Measurements from ENCODE around the gene RPAP2. TPM values are rescaled to one million over a fixed set of nuclear protein-coding genes. Genes with fewer than 3 reads are reported as not detected.

Gene RPAP2
- total and polyA plus RNA-seq, 2 donors (not counting 3 experiments of a cell fraction or from before 2014, with no cell fraction given) = 4.3 to 24.9 TPM

DNA sequence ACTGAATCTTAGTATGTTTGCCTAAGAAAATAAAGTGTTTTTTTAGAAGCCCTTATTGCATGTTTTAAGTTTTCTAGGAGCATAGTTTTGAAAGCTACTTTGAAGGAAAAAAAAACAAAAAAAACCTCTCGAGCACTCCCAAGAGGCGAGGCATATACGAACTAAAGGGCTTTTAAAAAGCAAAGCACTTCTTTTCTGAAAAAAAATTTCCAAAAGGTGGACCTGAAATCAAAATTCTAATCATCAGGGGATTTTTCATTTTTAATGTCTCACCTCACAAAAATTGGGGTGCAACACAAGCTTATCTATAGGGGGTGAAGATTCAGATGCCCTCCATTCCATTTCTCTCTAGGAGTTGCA lies 666 bp upstream of the RPAP2 start:
- dilution Hi-C loops (cut with MboI; ENCODE audit: extremely low pct_ligation_motif_present, low sequenced_read_pairs) (no loop called here), intact Hi-C loops (cut with micrococcal nuclease) (loop anchor here (2.0 to 10.0 kb wide), 4 partner anchors 184 to 796 kb away; partner anchors contain the start of genes BTBD8 and CDC7)
- peaks cover 10% of the 10 kb centered on the region for H3K4me1 ChIP-seq (ENCODE audit: control insufficient read depth, extremely low read depth, insufficient read depth, low read length)
- H3K27me3 ChIP-seq (ENCODE audit: control insufficient read depth in 2 of 2, insufficient read depth in 2 of 2, low read length in 2 of 2) = no peaks in the 10 kb centered on the region
- ChIA-PET CTCF (interaction anchor here (1.2 to 4.2 kb wide), 3 partner anchors 299 to 305 kb away, joined by 3 to 21 read pairs (median 8); no protein-coding TSS in a partner anchor), POLR2A (no interaction called here)
- peaks cover 0 to 2% of the 10 kb centered on the region in 2 experiments for H3K36me3 ChIP-seq (ENCODE audit: control insufficient read depth in 2 of 2, extremely low read depth in 1 of 2, insufficient read depth in 2 of 2, low read length in 2 of 2)
- H3K4me2 ChIP-seq (ENCODE audit: insufficient read depth, low read length) = peak overlapping the region; percentile 99
- peak overlapping the region; percentile 99 for H2AFZ ChIP-seq (ENCODE audit: low read depth, low read length)
- no TSS peak for BruUV-seq (replicated peaks)
- FAIRE-seq (peak; percentile 33), DNase-seq (ENCODE audit: low read depth, low spot score) (no peak)
- H3K9me3 ChIP-seq (replicated peaks; ENCODE audit: control insufficient read depth, insufficient read depth, low read length) = no peaks in the 10 kb centered on the region
- H3K9me1 ChIP-seq (replicated peaks; ENCODE audit: control insufficient read depth, extremely low read depth, insufficient read depth, low read length) = no peaks in the 10 kb centered on the region
- no peaks in the 10 kb centered on the region for H4K20me1 ChIP-seq (replicated peaks; ENCODE audit: control insufficient read depth, extremely low read depth, insufficient read depth, low read length)
- H3K27ac ChIP-seq (ENCODE audit: insufficient read depth, low read depth, low read length) = peak overlapping the region; percentile 89
- TF ChIP-seq, protein P1, sequence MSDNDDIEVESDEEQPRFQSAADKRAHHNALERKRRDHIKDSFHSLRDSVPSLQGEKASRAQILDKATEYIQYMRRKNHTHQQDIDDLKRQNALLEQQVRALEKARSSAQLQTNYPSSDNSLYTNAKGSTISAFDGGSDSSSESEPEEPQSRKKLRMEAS (IDR thresholded peaks at IDR 0.05; ENCODE audit: insufficient read depth, insufficient read length) = no peak
- TF ChIP-seq, protein P2, sequence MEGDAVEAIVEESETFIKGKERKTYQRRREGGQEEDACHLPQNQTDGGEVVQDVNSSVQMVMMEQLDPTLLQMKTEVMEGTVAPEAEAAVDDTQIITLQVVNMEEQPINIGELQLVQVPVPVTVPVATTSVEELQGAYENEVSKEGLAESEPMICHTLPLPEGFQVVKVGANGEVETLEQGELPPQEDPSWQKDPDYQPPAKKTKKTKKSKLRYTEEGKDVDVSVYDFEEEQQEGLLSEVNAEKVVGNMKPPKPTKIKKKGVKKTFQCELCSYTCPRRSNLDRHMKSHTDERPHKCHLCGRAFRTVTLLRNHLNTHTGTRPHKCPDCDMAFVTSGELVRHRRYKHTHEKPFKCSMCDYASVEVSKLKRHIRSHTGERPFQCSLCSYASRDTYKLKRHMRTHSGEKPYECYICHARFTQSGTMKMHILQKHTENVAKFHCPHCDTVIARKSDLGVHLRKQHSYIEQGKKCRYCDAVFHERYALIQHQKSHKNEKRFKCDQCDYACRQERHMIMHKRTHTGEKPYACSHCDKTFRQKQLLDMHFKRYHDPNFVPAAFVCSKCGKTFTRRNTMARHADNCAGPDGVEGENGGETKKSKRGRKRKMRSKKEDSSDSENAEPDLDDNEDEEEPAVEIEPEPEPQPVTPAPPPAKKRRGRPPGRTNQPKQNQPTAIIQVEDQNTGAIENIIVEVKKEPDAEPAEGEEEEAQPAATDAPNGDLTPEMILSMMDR (IDR thresholded peaks at IDR 0.05; ENCODE audit: extremely low read depth in 1 of 2, insufficient read depth in 1 of 2, low read depth in 1 of 2, low read length in 2 of 2) = peak in 1 of 2 donors; percentile 3
- peaks cover 20% of the 10 kb centered on the region for H3K79me2 ChIP-seq (ENCODE audit: control insufficient read depth, insufficient read depth, low read length)
- H3K9ac ChIP-seq (replicated peaks; ENCODE audit: extremely low read depth, insufficient read depth, low read length) = peak overlapping the region; percentile 92
- H3K4me3 ChIP-seq (replicated peaks in 1 of 3; ENCODE audit: insufficient read depth in 1 of 3, low read depth in 1 of 3, low read length in 3 of 3) = peak overlapping the region; percentile 68 to 99 (median 97)

DNA sequence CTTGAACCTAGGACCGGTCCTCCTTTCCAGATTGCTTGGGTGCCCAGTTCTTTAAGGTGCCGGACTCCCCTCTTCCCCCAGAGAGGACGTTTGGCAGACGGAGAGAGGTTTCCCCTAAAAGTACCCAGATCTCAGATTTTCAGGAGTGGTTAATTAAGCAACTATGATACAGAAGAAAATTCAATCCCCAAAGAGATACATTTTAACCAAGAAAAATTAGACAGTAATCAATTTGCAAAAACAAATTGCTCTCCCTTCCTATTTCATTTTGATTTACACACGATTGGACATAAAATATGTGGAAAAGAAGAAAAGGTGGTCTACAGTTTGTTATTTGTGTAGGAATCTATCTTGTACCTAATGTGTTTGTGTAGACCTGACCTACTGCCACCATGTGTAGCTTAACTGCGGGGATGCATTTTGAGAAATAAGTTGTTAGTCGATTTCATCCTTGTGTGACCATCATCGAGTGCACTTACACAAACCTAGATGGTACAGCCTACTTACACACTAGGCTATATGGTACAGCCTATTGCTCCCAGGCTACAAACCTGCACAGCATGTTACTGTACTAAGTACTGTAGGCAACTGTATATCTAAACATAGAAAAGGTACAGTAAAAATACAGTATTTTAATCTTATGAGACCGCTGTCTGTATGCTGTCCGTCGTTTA lies 755 bp downstream of the RPAP2 start:
- intact Hi-C loops (cut with micrococcal nuclease) = loop anchor here (2.0 to 10.0 kb wide), 4 partner anchors 183 to 797 kb away; partner anchors contain the start of genes BTBD8 and CDC7
- Histone ChIP-seq H3K4me3 (replicated peaks in 1 of 3; ENCODE audit: insufficient read depth in 1 of 3, low read depth in 1 of 3, low read length in 3 of 3) (peak overlapping the region; percentile 68 to 99 (median 97)), H3K79me2 (ENCODE audit: control insufficient read depth, insufficient read depth, low read length) (peaks cover 20% of the 10 kb centered on the region), H3K9ac (replicated peaks; ENCODE audit: extremely low read depth, insufficient read depth, low read length) (peak overlapping the region; percentile 92), H2AFZ (ENCODE audit: low read depth, low read length) (peak overlapping the region; percentile 99), H3K9me3 (replicated peaks; ENCODE audit: control insufficient read depth, insufficient read depth, low read length) (no peaks in the 10 kb centered on the region), H3K9me1 (replicated peaks; ENCODE audit: control insufficient read depth, extremely low read depth, insufficient read depth, low read length) (no peaks in the 10 kb centered on the region), H3K27me3 (ENCODE audit: control insufficient read depth in 2 of 2, insufficient read depth in 2 of 2, low read length in 2 of 2) (no peaks in the 10 kb centered on the region), H3K4me1 (ENCODE audit: control insufficient read depth, extremely low read depth, insufficient read depth, low read length) (peaks cover 10% of the 10 kb centered on the region), H3K27ac (ENCODE audit: insufficient read depth, low read depth, low read length) (peak overlapping the region; percentile 89), H4K20me1 (replicated peaks; ENCODE audit: control insufficient read depth, extremely low read depth, insufficient read depth, low read length) (no peaks in the 10 kb centered on the region), H3K4me2 (ENCODE audit: insufficient read depth, low read length) (peak overlapping the region; percentile 99), H3K36me3 (ENCODE audit: control insufficient read depth in 2 of 2, extremely low read depth in 1 of 2, insufficient read depth in 2 of 2, low read length in 2 of 2) (peaks cover 0 to 2% of the 10 kb centered on the region in 2 experiments)
- ChIA-PET POLR2A (interaction anchor here (1.1 kb wide), 1 partner anchor 297 kb away, joined by 3 read pairs; no protein-coding TSS in a partner anchor), CTCF (interaction anchor here (0.7 to 4.2 kb wide), 4 partner anchors 8 to 303 kb away, joined by 4 to 21 read pairs (median 11); no protein-coding TSS in a partner anchor)
- TF ChIP-seq JUN (IDR thresholded peaks at IDR 0.05; ENCODE audit: borderline replicate concordance, insufficient read depth, insufficient read length, low read depth) = no peak
- TF ChIP-seq FOS (IDR thresholded peaks at IDR 0.05; ENCODE audit: borderline replicate concordance, insufficient read depth, low read length) = no peak
- TF ChIP-seq, protein P2 (IDR thresholded peaks at IDR 0.05; ENCODE audit: extremely low read depth in 1 of 2, insufficient read depth in 1 of 2, low read depth in 1 of 2, low read length in 2 of 2) = no peak
- TF ChIP-seq, protein P1 (IDR thresholded peaks at IDR 0.05; ENCODE audit: insufficient read depth, insufficient read length) = no peak
- no peak for TF ChIP-seq POLR2A (IDR thresholded peaks at IDR 0.05; ENCODE audit: low read depth, low read length)
- TF ChIP-seq POLR2AphosphoS5 (IDR thresholded peaks at IDR 0.05; ENCODE audit: insufficient read depth, low read depth, low read length) = no peak
- no peak for TF ChIP-seq GATA2 (IDR thresholded peaks at IDR 0.05; ENCODE audit: insufficient read depth, insufficient read length, low read depth, low read length)
- no peak for TF ChIP-seq EZH2 (IDR thresholded peaks at IDR 0.05; ENCODE audit: borderline replicate concordance, low read depth, low read length, severe bottlenecking)
- TF ChIP-seq MYC (IDR thresholded peaks at IDR 0.05; ENCODE audit: low read depth, low read length) = no peak
- FAIRE-seq (no peak), DNase-seq (ENCODE audit: low read depth, low spot score) (peak; percentile 27)
- BruUV-seq (replicated peaks) = no TSS peak
- dilution Hi-C loops (cut with MboI; ENCODE audit: extremely low pct_ligation_motif_present, low sequenced_read_pairs) = no loop called here

Data from endothelial cell of umbilical vein (primary cell).